Central memory CD4-positive, alpha-beta T cell (primary cell): ENCODE data around the gene CACNG1.
"Not testable (repeated sequence)": the region's sequence is repeated elsewhere in the genome, so short reads cannot be mapped to it uniquely, and the experiment has no call there.

Source experiments
- DNase-seq: peaks from one replicate; pipeline ENCODE4 v3.0.0; 2022

Gene CACNG1

DNA sequence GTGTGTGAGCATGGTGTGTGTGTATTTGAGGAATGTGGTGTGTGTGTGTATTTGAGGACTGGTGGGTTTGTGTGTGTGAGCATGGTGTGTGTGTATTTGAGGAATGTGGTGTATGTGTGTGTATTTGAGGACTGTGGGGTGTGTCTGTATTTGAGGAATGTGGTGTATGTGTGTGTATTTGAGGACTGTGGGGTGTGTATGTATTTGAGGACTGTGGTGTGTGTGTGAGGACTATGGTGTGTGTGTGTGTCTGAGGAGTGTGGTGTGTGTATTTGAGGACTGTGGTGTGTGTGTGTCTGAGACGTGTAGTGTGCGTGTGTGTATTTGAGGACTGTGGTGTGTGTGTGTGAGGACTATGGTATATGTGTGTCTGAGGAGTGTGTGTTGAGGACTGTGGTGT is 18.0 kb upstream of the CACNG1 start:
- DNase-seq, result no peak

GRCh38 chr17:67027031-67027628 is 17.2 kb upstream of the CACNG1 start:
- no peak for DNase-seq

DNA sequence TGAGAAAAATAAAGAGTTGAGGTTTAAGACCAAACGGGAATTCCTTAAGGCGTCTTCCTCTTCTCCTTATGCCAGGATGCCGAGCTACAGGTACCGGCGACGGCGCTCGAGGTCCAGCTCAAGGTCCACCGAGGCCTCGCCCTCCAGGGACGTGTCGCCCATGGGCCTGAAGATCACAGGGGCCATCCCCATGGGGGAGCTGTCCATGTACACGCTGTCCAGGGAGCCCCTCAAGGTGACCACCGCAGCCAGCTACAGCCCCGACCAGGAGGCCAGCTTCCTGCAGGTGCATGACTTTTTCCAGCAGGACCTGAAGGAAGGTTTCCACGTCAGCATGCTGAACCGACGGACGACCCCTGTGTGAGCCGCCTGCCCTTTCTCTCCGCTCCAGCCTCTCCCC is 13.7 kb upstream of the CACNG1 start:
- no peak for DNase-seq

GRCh38 chr17:67032382-67032781 is 12.0 kb upstream of the CACNG1 start:
- DNase-seq, result no peak

- DNase-seq, result no peak
Observed at GRCh38 chr17:67032985-67033384, 11.4 kb upstream of the CACNG1 start.

DNA sequence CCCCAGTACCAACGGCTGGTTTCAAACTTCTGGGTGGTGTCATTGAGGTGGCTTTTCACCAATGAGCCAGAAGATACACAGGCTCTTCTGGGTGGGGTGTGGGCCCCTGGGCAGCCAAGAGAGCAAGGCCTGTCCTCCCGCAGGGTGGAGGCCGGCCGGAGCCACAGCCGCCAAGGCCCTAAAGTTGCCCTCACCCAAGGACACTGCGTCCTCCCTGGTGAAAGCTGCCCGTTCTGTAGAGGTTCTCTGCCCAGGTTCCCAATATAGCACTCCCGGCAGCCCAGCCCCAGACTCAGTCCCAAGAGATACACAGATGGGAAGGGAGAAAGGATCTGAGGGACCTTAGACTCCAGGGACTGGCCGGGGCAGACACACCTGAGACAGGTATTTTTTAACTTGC is 10.7 kb upstream of the CACNG1 start:
- DNase-seq, result no peak

DNA sequence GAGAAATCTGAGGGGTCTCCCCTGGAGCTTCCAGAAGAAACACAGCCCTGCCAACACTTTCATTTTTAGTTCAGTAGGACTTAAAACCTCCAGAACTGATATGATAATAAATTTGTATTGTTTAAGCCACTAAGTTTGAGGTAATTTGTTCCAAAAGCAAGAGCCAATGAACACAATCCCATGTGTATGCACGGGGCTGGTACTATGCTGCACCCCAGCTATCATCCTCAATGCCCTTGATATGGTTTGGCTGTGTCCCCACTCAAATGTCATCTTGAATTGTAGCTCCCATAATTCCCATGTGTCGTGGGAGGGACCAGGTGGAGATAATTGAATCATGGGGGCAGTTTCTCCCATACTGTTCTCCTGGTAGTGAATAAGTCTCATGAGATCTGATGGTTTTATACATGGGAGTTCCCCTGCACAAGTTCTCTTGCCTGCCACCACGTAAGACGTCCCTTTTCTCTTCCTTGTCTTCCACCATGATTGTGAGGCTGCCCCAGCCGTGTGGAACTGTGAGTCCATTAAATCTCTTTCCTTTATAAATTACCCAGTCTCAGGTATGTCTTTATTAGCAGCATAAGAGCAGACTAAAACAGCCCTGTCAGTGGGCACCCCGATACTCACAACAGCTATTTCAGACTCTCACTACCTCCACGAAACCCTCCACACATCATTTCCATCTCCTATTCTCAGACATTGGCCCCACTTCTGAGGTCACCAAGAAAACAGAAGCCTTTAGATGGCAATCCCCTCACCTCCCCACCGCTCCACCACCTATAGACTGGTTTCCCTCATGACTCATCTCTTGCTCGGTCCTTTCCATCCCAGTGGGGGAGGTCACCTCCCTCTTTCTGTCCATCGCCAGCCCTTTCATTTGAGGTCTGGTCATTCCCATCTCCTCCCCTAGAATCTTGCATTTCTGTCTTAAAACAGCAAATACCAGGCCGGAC is 8.9 kb upstream of the CACNG1 start:
- no peak for DNase-seq

GRCh38 chr17:67038861-67039365 is 5.4 kb upstream of the CACNG1 start:
- DNase-seq, result no peak

DNA sequence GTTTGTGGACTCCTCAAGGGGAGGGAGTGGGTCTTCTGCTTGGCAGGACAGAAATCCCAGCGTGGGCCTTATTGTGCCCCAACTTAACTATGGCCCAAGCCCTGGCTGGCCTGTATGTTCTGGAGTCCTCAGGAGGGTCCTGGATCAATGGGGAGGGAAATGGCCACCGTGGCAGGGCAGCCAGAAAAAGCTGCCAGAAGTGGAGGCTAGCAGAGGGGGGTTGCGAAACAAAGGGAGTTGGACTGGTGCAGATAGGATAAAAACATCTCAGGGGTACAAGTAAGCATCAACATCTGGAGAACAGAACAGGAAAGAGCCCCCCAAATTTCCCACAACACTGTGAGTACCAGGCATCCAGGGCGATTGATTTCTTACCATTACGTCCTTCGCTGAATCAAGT is 3.7 kb upstream of the CACNG1 start:
- no peak for DNase-seq

DNA sequence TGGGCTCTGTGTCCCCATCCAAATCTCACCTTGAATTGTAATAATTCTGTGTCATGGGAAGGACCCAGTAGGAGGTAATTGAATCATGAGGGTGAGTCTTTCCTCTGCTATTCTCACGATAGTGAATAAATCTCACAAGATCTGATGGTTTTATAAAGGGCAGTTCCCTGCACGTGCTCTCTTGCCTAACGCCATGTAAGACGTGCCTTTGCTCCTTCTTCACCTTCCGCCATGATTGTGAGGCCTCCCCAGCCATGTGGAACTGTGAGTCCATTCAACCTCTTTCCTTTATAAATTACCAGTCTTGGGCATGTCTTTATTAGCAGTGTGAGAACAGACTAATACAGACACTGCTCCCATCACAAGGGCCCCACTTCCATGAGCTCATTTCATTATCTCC is 3.2 kb upstream of the CACNG1 start:
- DNase-seq, result not testable (repeated sequence)

- no peak for DNase-seq
Observed at GRCh38 chr17:67041531-67041930, 2.8 kb upstream of the CACNG1 start.

DNA sequence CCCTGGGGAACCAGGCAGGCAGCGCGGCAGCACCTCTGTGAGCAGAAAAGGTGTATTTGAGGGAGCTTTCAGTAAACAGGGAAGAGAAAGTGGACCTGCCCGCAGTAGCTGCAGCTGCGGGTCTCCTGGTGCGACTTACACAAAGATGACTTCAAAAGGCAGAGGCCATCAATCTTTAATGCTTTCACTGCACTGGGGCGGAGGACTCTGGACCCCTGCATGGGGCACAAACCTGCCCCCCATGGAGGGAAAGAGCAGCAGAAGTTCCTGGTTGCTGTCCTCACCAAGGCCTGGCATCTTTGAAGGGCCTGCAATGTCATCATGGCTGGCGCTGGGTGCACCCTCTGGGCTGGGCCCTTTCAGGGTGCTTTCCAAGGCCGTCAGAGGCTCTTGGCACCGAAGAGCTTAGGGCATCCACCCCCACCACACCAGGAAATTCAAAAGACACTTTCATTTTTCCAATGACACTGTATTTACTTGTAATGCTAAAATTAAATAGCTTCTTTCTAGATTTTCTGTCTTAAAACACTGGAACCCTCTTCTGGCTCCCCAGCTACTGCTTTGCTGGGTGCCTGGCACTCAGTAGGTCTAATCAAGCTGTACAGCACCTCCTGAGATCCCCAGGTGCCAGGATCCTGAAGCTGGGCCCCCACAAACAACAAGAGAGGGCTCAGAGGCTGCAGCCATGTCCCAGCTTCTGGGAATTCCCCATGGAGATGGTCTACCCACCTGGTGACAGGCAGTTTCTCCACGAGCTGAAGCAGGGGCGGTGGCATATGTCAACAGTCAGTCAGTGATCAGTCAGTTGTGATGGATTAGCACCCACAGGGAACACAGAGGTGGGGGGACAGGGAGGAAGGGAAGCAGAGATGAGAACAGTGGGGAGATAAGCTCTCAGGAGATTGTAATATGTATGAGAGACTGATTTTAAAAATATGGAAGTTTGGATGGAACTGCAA is 2.1 kb upstream of the CACNG1 start:
- no peak for DNase-seq

DNA sequence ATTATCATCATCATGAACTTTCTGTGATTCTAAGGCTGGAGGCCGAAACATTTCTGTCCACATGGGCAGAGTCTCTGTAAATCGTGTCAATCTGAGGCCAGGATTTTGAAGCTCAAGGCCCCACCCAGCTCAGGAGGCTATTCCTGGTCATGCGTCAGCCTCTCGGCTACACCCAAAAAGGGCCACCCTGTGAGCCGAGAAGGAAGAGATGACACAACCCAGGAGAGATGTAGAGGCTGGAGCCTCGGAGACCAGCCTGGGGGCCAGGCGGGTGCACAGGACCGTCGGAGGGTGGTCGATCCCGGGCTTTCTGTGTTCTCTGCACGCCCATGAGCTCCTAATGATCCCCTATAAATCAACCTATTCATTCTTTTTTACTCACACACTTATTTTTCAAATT is 1.1 kb upstream of the CACNG1 start:
- DNase-seq, result no peak

- DNase-seq, result no peak
Observed at GRCh38 chr17:67044940-67045339, 586 bp downstream of the CACNG1 start.

GRCh38 chr17:67046398-67046797 is 2.0 kb downstream of the CACNG1 start:
- no peak for DNase-seq

DNA sequence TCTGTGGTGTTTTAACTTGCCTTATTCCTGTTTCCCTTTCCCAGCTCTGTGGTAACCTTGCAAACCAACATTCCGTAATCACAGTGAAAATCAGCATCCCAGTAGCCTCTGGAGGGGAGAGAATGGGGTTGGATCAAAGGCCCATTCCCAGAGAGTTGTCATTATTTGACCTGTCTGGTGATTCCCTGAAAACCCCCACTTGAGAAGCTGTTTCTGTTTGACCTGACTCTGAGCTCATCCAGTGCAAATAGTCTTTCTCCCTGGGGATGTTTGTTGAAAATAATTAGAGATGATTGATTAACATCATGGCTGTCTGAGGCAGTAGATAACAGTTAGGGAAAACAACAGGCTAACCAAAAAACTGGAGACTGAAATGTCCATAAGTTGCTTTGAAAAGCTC is 3.0 kb downstream of the CACNG1 start:
- DNase-seq, result no peak

DNA sequence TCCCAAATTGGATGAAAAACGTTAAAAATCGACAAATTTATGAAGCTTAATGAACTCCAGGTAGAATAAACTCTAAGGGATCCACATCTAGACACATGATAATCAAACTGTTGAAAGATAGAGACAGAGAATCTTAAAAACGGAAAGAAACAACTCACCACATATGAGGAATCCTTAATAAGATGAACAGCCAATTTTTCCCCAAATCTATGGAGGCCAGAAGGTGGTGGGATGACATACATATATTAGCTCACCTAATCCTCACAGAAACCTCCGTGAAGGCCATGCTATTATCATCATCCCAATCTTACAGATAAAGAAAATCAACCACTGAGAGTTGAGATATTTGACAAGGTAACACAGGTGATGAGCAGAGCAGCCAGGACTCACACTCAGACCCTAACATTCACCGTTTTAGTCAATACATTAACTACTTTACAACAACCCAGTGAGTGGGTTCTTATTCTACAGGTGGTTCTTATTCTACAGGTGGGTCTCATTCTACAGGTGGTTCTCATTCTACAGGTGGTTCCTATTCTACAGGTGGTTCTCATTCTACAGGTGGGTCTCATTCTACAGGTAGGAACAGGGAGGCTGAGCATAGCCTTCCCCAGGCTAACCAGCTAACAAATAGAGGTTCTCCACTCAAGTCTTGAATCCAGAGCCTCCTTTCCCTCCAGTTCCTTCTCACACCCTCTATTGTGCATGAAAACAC is 4.8 kb downstream of the CACNG1 start:
- DNase-seq, result no peak

DNA sequence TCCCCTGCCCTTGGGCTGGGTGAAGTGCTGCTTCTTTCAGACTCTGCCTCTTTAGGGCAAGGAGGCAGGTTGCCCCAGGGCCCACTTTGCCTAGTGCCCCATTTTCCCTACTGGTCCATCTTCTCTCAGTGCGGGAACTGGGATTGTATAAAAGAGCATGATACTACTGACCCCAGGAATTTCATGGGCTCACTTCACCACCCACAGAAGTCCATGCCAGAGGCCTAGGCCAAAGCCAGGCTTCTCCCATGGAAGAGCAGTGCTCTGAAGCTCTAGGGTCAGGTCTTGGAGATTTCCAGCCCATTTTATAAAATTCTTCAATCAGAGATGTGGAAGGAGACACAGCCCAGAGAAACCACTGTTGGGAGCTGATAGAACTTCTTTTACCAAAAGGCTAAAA is 5.7 kb downstream of the CACNG1 start:
- DNase-seq, result no peak

DNA sequence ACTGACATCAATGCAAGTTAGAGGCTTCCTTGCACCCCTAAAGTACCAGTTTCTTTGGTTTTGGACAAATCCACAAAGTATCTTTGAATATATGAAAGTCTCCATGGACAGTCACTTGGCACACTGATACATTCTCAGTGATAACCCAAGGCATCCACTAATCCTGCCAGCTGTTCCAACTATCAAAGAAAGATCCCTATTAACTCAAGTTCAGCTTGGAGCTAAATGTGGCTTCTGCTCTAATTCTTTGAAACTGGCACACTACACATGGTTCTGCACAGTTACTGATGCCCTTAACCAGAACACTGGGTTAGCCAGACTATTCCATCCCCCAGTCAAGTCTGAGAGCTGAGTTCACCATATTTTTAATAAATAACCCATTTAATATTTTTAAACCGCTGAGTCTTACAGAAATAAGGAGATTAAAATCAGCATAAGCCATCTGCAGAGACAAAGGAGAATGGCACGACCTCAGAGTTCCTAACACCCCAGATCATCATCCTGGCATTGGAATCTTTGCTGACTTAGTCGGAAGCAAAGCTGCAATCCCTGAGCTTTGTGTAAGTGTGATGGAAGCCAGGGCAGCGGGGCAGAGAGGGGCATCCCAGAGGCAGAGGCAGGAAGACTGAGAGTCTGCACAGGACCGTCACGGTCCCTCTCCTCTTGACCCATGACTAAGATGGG is 6.3 kb downstream of the CACNG1 start:
- no peak for DNase-seq

DNA sequence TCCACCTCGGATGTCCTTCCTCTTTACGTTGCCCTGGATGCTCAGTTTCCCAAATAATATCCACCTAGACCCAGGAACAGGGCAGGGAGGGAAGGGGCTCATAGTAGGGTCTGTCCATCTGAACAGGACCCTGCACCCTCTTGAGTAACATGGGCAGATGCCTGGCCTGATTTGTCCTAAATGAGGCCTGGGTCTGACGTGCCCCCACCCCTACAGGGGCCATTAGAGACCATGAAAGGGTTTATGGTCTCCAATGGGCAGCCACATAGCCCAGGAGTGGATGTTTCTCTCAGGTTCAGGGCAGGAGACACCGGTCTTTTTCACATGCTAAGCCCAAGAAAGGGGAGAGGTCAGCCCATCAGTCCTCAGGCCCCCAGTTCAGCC is 6.8 kb downstream of the CACNG1 start:
- DNase-seq, result no peak

DNA sequence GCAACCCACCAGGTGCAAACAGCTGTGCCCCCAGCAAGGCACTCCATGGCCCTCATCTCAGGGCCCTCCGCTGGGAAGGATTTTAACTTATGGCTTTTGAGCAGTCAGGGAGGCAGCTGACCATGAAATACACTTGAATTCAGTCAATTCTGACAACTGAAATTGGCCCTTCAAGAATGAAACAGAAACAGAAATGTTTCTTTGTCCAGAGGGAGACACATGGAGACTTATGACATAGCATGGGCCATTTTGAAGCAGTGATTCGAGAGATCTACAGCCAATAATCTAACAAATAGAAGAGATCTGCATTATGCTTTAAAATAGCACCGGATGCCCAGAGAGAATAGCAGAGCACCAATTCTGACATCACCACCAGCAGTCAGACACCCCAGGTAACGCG is 7.5 kb downstream of the CACNG1 start:
- no peak for DNase-seq
